ENCODE measurements around the gene CATSPERB.

DNA sequence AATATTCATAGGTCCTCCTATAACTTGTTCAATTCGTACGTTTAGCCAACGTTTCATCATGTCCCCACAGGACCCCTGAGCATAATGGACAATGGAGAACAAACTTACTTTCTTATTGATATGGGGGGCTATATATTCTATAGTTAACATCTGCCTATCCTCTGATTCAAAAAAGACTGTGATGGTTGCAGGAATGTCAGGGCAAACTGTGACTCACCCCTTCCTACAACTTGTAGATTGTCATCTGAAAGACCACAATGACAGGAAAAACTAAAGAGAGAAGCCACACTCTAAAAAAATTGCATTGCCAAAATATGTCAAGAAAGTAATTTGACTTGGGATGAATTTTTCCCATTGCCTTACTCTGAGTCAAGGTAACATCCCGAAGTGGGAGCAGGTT is 50.8 kb downstream of the CATSPERB start:
- no peak for TF ChIP-seq CTCF (IDR thresholded peaks at IDR 0.05)
- no peak for TF ChIP-seq POLR2A (IDR thresholded peaks at IDR 0.05)

Measured in Peyer's patch (tissue), 4 donors.